Liver (tissue), 3 donors: ENCODE data around the gene ASS1.

Source experiments
- CTCF ChIP-seq: fragments of 150-350 bp; IDR thresholded peaks from 2 replicates; pipeline ENCODE4 v1.5.1; 2017; ENCODE audit warnings: improper control_type of control experiment, low read depth, low read length; ENCODE audit not compliant: missing input control
- EGR1 ChIP-seq, 2 donors: IDR thresholded peaks; 2 replicates each; pipeline ENCODE4 v1.6.1; 2016 to 2018; ENCODE audit warnings: antibody characterized with exemption in 2 of 2, low read depth in 2 of 2
- JUND ChIP-seq, 2 donors: IDR thresholded peaks; 2 replicates each; pipeline ENCODE4 v1.6.1; 2016; ENCODE audit warnings: antibody characterized with exemption in 2 of 2
- MAX ChIP-seq: IDR thresholded peaks from 2 replicates; pipeline ENCODE4 v1.6.1; 2016; ENCODE audit warnings: antibody characterized with exemption
- RAD21 ChIP-seq, 2 donors: IDR thresholded peaks; 2 replicates each; pipeline ENCODE4 v1.6.1; 2016; ENCODE audit warnings: antibody characterized with exemption in 2 of 2, mild to moderate bottlenecking in 2 of 2
- REST ChIP-seq: IDR thresholded peaks from 2 replicates; pipeline ENCODE4 v1.6.1; 2016; ENCODE audit warnings: antibody characterized with exemption, mild to moderate bottlenecking
- SP1 ChIP-seq: IDR thresholded peaks from 2 replicates; pipeline ENCODE4 v1.6.1; 2018; ENCODE audit warnings: antibody characterized with exemption, mild to moderate bottlenecking
- TAF1 ChIP-seq: conservative IDR thresholded peaks from 2 replicates; pipeline ENCODE4 v1.6.1; 2016; ENCODE audit warnings: antibody characterized with exemption, mild to moderate bottlenecking
- YY1 ChIP-seq: IDR thresholded peaks from 2 replicates; pipeline ENCODE4 v1.6.1; 2016; ENCODE audit warnings: antibody characterized with exemption, mild to moderate bottlenecking
- ZBTB33 ChIP-seq: IDR thresholded peaks from 2 replicates; pipeline ENCODE4 v1.6.1; 2016; ENCODE audit warnings: antibody characterized with exemption
- donor health status: healthy.
- donor health status: healthy.

GRCh38 chr9:130544364-130544763 lies 99.6 kb downstream of the ASS1 start:
- TF ChIP-seq CTCF (no peak), EGR1 (IDR thresholded peaks at IDR 0.05; ENCODE audit: low read depth in 2 of 2) (no peak), YY1 (no peak), TAF1 (no peak), SP1 (no peak), REST (no peak), JUND (IDR thresholded peaks at IDR 0.05) (no peak), RAD21 (IDR thresholded peaks at IDR 0.05) (no peak), ZBTB33 (no peak), MAX (no peak)
